Astrocyte of the hippocampus (primary cell): ENCODE measurements around the gene RNF217.

Experiments
- DNase-seq: peaks from one replicate; pipeline ENCODE4 v3.0.0; 2011; ENCODE audit warnings: low read depth, low spot score

The RNF217 gene

GRCh38 chr6:124963416-124963785 lies 1.2 kb downstream of the RNF217 start:
- DNase-seq: peak; percentile 61

- peak; percentile 42 for DNase-seq
These were observed 1.9 kb downstream of the RNF217 start for GRCh38 chr6:124963831-124964763.

- DNase-seq: peak; percentile 37
These were observed 2.5 kb downstream of the RNF217 start for GRCh38 chr6:124964764-124965105.

GRCh38 chr6:124965424-124965850 lies 3.2 kb downstream of the RNF217 start:
- peak; percentile 39 for DNase-seq

- no peak for DNase-seq
These were observed 5.2 kb downstream of the RNF217 start for GRCh38 chr6:124967444-124967843.

- DNase-seq: no peak
These were observed 6.2 kb downstream of the RNF217 start for GRCh38 chr6:124968401-124968800.

GRCh38 chr6:124970243-124970642 lies 8.0 kb downstream of the RNF217 start:
- DNase-seq: no peak

GRCh38 chr6:124970763-124971162 lies 8.5 kb downstream of the RNF217 start:
- DNase-seq: no peak

GRCh38 chr6:124973780-124974179 lies 11.5 kb downstream of the RNF217 start:
- no peak for DNase-seq

- no peak for DNase-seq
These were observed 12.6 kb downstream of the RNF217 start for GRCh38 chr6:124974771-124975377.

- DNase-seq: peak; percentile 61
These were observed 15.1 kb downstream of the RNF217 start for GRCh38 chr6:124977067-124977908.

- no peak for DNase-seq
These were observed 16.4 kb downstream of the RNF217 start for GRCh38 chr6:124978451-124979293.

- DNase-seq: no peak
These were observed 17.0 kb downstream of the RNF217 start for GRCh38 chr6:124979294-124979678.

- DNase-seq: no peak
These were observed 20.4 kb downstream of the RNF217 start for GRCh38 chr6:124982669-124983068.

- DNase-seq: no peak
These were observed 21.3 kb downstream of the RNF217 start for GRCh38 chr6:124983383-124984083.

GRCh38 chr6:124984668-124985338 lies 22.6 kb downstream of the RNF217 start:
- DNase-seq: no peak

- no peak for DNase-seq
These were observed 23.9 kb downstream of the RNF217 start for GRCh38 chr6:124986164-124986563.

GRCh38 chr6:124987291-124987690 lies 25.1 kb downstream of the RNF217 start:
- DNase-seq: no peak

GRCh38 chr6:124987999-124988591 lies 25.9 kb downstream of the RNF217 start:
- no peak for DNase-seq
